TTC549 (cell line): ENCODE measurements around the gene CYP27C1.
"Not testable (repeated sequence)": the region's sequence is repeated elsewhere in the genome, so short reads cannot be mapped to it uniquely, and the experiment has no call there.

Experiments
- FAIRE-seq: peaks from 2 replicates; lab custom pipeline; 2012; peaks lifted over from hg19 to GRCh38; lab: Jason Lieb, UNC

Gene CYP27C1, protein sequence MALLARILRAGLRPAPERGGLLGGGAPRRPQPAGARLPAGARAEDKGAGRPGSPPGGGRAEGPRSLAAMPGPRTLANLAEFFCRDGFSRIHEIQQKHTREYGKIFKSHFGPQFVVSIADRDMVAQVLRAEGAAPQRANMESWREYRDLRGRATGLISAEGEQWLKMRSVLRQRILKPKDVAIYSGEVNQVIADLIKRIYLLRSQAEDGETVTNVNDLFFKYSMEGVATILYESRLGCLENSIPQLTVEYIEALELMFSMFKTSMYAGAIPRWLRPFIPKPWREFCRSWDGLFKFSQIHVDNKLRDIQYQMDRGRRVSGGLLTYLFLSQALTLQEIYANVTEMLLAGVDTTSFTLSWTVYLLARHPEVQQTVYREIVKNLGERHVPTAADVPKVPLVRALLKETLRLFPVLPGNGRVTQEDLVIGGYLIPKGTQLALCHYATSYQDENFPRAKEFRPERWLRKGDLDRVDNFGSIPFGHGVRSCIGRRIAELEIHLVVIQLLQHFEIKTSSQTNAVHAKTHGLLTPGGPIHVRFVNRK

DNA sequence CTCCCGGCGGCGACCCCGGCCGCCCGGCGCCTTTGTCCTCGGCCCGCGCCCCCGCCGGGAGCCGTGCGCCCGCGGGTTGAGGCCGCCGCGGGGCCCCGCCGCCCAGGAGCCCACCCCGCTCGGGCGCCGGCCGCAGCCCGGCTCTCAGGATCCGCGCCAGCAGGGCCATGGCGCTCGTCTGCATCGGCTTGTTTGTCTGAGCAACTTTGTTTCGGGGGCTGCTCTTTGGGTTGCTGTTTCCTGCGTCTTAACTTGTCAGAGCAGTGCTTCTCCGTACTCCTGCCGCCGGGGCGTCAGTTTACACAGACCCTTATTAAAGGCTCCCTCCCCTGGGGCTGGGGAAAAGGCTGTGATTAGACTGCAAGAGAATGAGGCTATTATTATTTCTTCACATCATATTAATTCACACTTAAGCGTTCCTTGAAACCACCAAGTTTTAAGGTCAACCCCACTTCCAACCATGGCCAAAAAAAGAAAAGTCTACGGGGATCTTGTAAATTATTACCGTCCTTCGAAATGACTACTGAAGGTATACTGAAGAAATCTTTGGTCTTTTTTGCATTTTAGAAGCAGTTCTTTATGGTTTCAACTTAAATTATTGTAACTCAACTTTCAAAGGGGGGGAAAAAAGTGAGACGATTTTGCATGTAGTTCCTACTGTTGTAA lies at the start of gene CYP27C1:
CYP27C1 (minus strand) TSS at position 198 of the 666 bp plus-strand sequence; CDS start at position 169, 29 bp downstream.
- no peak for FAIRE-seq

DNA sequence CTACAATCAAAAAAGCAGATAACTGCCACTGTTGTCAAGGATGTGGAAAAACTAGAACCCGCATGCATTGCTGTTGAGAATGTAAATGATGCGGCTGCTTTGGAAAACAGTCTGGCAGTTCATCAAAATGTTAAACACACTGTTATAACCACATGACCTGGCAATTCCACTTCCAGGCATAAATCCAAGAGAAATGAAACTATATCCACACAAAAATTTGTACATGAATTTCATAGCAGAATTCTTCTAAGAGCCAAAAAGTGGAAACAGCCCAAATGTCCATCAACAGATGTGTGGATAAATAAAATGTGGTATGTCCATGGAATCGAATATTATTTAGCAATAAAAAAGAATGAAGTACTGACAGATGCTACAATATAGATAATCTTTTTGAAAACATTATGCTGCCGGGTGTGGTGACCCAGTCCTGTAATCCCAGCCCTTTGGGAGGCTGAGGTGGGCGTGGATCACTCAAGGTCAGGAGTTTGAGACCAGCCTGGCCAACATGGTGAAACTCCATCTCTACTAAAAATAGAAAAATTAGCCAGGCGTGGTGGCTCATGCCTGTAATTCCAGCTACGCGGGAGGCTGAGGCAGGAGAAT lies 41.8 kb upstream of the CYP27C1 start:
- FAIRE-seq: no peak

DNA sequence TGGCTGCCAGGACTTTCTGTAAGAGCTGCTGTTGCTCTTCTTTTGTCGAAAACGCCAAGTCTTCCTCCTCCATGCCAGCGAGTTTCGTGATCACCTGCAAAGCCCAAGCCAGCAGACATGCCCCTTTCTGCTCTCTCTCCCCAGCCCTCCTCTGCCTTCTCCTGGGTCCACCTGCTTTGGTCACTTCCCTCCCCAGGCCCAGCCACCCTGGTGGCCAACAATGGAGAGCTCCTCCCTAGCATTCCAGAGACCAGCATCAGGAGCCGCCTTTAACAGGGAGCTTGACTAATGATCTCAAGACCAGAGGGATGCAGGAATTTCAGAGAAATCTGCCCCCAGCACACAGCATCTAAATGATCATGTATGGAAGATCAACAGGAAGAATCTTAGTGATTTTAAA lies 39.3 kb upstream of the CYP27C1 start:
- FAIRE-seq: no peak

DNA sequence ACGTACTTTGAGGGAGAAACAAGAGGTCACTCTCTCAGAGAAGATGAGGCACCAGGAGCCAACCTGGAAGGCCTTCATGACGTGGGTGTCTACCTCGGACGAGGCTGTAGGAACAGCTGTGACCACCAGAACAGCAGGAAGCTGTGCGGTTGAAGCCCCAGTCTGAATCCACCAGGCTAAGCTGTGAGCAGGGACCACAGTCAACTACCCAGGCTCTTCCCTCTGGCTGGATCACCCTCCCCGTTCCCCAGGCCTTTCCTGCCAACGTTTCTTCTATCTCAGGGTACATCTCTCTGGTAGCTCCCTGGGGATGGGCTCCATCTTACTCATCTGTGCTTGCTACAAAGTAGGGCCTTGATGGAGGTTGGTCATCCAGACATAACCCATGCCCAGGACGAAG lies 36.8 kb upstream of the CYP27C1 start:
- no peak for FAIRE-seq

DNA sequence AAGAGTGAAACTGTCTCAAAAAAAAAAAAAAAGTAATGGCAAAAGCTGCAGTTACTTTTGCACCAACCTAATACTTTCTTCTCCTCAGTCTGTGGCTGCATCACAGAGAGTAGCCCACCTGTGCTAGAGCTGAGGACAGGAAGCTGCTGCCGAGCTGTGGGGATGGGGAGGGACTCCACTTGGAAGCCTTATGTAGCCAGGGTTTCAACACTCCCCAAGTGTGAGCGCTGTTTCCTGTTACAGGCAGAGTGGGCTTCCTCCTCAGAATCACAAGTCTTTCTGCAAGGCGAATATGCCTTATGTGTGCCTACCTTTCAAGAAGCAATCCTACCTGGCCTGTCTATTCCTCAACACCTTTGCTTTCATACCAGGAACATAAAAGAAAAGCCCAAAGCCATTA lies 36.3 kb upstream of the CYP27C1 start:
- FAIRE-seq: no peak

DNA sequence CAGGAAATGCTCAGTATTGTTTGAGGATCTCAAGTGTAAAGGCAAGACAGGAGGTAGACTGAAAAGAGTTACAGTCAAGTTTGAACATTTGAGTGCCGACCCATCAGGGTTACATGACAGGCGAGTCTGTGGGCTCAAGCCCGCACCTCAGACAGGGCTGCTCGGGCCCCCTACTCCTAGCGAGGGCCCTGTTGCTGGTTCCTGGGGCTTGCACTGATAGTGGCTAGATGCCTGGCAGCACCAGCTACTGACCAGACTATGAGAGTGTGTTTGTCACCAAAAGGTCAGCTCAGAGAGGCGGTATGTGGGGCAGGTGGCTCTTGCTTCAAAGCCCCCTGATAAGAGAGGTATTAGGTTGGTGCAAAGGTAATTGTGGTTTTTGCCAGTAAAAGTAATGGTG lies 35.6 kb upstream of the CYP27C1 start:
- no peak for FAIRE-seq

DNA sequence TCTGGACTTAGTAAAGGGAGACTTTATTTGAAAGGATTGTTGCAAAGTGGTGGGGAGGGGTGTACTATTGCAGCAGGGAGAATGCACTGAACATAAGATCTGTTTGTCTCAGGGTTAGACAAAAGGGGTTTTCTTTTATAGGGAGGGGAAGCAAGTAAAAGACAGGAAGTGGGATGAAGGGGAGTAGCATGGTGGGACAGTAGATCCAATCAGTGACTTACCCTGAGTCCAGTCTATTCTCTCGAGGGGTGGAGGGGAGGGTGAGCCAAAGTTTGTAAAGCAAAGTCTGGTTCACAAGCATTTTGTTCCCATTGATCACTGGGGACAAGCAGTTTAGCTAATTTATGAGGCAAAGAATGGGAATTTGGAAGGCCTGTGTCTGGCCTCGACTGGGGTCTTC lies 35.0 kb upstream of the CYP27C1 start:
- FAIRE-seq: no peak

DNA sequence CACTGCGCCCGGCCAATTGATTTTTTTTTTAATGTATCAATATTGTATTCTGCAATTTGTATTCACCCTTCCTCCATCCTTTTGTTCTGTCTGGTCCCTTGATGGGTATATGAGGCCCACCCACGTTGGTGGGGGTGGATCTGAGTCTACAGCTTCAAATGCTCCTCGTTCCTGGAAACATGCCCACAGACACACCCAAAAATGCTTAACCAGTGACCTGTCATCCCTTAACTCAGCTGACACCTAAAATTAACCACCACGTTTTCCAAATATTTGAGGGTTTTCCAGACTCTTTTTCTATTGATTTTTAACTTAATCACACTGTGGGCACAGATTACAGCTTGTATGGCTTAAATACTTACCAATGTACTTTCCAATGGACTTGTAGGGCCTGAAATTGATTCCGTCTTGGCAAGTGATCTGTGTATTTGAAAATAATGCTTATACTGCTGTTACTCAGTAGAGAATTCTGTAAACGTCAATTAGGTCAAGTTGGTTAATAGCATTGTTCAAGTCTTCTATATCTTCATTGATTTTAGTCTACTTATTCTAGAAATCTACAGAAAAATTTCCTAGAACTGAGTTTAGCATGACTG lies 34.4 kb upstream of the CYP27C1 start:
- no peak for FAIRE-seq

DNA sequence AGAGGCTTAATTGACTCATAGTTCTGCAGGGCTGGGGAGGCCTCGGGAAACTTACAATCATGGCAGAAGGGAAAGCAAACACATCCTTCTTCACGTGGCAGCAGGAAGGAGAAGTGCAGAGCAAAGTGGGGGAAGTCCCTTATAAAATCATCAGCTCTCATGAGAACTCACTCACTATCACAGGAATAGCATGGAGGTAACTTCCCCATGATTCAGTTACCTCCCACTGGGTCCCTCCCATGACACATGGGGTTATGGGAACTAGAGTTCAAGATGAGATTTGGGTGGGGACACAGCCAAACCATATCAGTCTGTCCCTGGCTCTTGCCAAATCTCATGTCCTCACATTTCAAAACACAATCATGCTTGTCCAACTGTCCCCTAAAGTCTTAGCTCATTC lies 21.1 kb upstream of the CYP27C1 start:
- not testable (repeated sequence) for FAIRE-seq

DNA sequence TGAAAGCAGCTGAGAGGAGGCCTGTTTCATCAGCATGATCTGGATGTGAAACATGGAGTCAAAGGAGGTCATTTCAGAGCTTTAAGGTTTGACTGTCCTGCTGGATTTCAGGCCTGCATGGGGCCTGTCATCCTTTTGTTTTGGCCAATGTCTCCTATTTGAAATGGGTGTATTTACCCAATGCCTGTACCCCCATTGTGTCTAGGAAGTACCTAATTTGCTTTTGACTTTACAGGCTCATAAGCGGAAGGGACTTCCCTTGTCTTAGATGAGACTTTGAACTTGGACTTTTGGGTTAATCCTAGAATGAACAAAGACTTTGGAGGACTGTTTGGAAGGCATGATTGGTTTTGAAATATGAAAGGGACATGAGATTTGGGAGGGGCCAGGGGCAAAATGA lies 19.3 kb upstream of the CYP27C1 start:
- no peak for FAIRE-seq

DNA sequence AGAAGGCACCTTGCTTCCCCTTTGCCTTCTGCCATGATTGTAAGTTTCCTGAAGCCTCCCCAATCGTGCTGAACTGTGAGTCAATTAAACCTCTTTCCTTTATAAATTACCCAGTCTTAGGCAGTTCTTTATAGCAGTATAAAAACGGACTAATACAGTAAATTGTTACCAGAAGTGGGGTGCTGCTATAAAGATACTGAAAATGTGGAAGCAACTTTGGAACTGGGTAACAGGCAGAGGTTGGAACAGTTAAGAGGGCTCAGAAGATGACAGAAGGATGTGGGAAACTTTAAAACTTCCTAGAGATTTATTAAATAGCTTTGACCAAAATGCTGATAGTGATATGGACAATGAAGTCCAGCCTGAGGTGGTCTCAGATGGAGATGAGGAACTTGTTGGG lies 17.7 kb upstream of the CYP27C1 start:
- FAIRE-seq: not testable (repeated sequence)

DNA sequence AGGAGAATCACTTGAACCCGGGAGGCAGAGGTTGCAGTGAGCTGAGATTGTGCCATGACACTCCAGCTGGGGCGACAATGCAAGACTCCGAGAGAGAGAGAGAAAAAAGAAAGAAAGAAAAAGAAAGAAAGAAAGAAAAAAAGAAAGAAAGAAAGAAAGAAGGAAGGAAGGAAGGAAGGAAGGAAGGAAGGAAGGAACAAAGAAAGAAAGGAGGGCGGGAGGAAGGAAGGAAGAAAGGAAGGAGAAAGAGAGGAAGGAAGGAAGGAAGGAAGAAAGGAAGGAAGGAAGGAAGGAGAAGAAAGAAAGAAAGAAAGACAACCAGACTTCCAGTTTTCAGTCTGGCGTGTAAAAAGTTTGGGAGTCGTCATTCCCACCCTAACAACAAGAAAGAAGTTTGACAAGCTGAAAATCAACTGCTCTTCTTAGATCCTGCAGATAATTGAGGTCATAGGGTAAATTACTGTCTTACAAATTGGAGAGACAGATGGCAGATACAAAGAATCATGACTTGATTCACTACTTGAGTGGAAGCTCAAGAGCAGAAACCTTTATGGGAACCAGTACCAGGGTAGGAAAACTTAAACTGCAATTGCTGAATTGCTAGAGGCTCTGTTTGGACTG lies 15.1 kb upstream of the CYP27C1 start:
- no peak for FAIRE-seq

DNA sequence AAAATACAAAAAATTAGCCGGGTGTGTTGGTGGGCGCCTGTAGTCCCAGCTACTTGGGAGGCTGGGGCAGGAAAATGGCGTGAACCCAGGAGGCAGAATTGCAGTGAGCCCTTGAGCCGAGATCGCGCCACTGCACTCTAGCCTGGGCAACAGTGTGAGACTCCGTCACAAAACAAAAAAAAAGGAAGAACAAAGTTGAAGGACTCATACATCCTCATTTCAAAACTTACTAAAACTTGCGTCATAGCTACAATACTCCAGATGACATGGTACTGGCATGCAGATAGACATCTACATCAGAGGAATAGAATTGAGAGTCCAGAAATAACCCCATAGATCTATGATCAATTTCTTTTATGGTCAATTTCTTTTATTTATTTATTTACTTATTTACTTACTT lies 13.6 kb upstream of the CYP27C1 start:
- no peak for FAIRE-seq

DNA sequence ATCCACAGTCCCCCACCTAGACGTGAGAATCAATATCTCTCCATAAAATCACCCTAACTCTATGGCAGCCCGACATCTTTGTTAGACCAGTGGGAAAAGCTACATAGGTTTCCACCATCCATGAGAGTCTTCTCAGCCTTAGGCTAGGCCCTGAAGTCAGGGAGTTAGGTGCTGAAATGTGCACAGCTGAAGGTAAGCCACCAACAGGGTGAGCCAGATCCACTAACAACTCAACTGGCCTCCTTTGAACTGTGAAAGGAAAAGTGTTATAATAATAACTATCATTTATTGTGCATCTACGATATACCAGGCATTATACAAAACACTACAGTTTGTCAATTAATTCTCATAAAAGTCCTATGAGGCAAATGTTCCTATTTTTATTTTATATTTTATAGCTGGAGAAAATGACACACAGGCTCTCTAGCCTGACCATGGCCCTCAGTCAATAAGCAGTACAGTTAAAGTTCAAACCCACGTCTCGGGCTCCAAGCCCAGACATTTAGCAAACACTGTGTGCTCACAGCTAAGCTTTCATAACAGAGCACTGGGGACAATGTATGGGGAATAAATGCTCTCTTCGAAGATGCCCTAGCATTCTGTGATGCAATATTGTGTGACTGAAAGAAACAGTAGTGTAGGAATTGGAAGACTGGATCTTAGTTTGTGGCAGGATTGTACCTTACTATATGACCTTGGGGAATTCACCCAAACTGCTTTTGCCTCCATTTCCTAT lies 11.2 kb upstream of the CYP27C1 start:
- no peak for FAIRE-seq

DNA sequence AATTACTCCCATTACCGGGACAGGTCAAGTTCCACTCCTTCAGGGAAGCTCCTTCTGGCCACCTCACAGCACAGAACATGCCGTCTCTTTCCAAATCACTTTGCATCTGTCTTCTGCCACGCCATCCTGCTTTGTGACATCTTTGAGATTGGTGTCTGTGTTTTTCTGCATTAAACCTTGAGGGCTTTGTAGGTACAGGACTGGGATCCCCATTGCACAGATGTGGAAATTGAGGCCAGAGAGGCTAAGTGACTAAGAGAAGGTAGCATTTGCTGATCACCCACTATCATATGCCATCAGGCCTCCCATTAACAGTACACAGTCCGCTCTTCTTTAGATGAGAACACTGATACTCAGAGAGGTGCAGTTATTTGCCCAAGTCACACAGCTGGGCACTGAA lies 9.5 kb upstream of the CYP27C1 start:
- FAIRE-seq: no peak

DNA sequence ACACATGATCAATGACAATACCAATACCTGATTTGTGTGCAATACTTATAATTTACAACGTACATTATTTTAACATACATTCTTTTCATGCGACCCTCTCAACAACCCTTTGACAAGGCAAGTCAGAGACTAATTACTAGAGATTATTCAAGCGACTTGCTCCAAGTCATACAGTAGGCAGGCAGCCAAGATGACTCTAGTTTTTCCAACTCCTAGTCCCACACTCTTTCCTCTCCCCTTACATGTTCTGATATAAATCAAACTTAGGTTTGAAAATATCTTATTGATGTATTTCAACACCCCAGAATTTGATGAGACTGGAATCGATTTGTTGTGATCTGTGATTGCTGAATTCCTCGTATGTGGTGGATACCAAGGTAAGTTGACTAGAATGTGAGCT lies 8.0 kb upstream of the CYP27C1 start:
- no peak for FAIRE-seq

DNA sequence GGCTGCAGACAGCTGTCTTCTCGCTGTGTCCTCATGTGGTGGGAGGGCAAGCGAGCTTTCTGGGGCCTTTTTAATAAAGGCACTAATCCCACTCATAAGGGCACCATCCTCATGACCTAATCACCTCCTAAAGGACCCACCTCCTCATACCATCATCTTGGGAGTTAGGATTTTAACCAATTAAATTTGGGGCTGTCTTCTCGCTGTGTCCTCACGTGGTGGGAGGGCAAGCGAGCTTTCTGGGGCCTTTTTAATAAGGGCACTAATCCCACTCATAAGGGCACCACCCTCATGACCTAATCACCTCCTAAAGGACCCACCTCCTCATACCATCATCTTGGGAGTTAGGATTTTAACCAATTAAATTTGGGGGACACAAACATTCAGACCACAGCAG lies 7.2 kb upstream of the CYP27C1 start:
- not testable (repeated sequence) for FAIRE-seq

DNA sequence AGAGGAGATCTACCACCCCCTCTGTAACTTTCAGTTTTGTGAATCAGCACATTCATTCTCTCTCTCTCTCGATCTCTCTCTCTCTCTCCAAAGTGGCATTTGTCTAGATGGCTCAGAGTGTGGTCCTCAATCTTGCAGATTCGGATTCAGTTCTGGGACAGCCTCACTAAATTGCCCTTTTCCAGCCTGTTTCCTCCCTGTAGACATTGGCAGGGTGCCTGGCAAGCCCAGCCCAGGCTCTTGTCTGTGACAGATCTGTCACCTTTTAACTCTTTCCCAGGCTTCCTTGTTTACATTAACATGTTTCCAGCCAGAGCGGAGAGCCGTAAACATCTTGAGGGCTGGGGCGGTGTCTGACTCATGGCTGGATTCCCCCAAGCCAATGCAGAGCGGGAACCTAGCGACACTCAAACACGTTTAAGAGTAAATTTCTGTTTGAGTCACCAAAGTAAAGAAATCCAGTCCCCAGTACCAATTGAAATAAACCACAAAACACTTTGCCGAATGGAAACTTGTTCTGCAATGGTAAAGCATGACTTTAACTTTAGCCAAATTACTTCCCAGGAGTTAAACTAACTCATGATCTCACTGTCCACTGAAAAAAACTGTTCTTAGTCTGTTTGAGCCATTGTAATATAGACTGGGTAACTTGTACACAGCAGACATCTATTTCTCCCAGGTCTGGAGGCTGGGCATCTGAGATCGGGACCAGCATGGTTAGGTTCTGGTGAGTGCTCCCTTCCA lies 6.6 kb upstream of the CYP27C1 start:
- FAIRE-seq: no peak

DNA sequence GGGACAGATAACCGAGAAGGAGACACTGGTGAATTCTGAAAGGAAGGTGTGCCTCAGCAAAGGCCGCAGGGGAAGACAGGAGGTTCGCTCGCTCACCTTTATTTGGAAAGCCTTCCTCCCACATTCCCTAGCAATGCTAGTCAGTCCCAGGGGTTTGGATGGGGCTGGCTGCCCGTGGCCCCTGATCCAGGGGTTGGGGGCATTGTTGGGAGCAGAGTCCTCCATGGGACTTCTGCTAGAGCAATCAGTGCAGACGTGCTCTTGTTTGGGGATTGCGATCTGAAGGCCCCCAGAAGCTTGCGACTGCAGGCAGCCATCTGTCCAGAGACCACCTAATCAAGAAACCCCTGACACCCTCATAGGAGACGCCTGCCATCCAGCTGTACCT lies 6.0 kb upstream of the CYP27C1 start:
- no peak for FAIRE-seq

DNA sequence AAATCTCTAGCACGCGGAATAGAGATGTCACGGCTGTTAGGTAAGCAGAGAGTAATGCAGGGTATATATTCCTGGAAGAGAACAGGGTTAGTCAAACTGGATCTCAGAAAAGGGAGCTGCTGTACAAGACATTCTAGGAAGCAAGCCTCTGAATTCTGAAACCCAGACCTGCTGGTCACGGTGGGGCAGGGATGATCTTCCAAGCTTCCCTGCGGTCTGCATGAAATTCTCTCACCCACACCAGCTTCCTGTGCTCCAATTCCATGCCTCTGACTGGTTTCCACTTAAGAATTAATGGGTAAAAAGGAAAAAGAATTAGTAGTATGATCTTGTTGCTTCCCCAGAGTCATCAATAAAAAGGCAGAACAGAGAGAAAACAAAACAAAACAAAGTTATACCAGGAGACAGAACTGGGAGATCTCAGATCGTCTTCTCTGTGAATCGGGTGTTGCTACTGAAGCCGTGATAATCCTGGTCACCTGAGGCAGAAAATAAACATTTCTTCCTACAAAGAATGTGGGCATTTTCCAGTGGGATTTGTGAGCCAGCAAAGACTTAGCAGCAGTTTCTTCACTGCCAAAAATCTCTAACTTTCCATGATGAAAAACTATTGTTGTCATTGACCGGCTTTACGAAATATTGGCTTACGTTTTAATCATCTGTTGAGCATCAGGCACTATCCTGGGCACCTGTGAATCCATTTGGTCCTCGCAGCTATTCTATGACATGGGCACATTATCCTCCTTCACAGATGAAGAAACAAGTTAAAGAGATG lies 5.3 kb upstream of the CYP27C1 start:
- FAIRE-seq: no peak
